HL-60 (cell line): ENCODE results near the gene ANKRD35.

ENCODE experiments used
- DNase-seq, 2 experiments: peaks; one replicate each; pipeline ENCODE4 v3.0.0-alpha.2; 2010 to 2020; ENCODE audit warnings: low read depth in 1 of 2, low spot score in 1 of 2
- H3K27ac ChIP-seq: fragments of 250-450 bp; sonication (Bioruptor Pico); replicated peaks from 2 replicates; pipeline ENCODE4 v1.5.1; 2020; ENCODE audit warnings: mild to moderate bottlenecking, moderate library complexity
- H3K27me3 ChIP-seq: fragments of 250-450 bp; sonication (Bioruptor Pico); 2 replicates; pipeline ENCODE4 v1.5.1; 2021; ENCODE audit warnings: mild to moderate bottlenecking, moderate library complexity; ENCODE audit not compliant: insufficient read depth, poor library complexity, severe bottlenecking
- H3K4me3 ChIP-seq: replicated peaks from 2 replicates; pipeline ENCODE4 v1.5.1; 2011; ENCODE audit warnings: mild to moderate bottlenecking, control low read depth, low read length; ENCODE audit not compliant: insufficient read depth
- GABPA ChIP-seq: IDR thresholded peaks from 2 replicates; pipeline ENCODE4 v1.6.1; 2012; ENCODE audit warnings: low read depth
- POLR2AphosphoS5 ChIP-seq: IDR thresholded peaks from 2 replicates; pipeline ENCODE4 v1.6.1; 2012; ENCODE audit warnings: low read depth
- SPI1 ChIP-seq: IDR thresholded peaks from 2 replicates; pipeline ENCODE4 v1.6.1; 2012; ENCODE audit warnings: low read depth, mild to moderate bottlenecking, borderline replicate concordance
- TF ChIP-seq, protein P1 (sequence below): IDR thresholded peaks from one replicate; pipeline ENCODE4 v1.5.1; 2011; ENCODE audit warnings: low read length, control low read depth, inconsistent platforms; ENCODE audit not compliant: insufficient read depth
- TF ChIP-seq, protein P2 (sequence below): IDR thresholded peaks from 2 replicates; pipeline ENCODE4 v1.6.1; 2012; ENCODE audit warnings: low read depth; ENCODE audit not compliant: insufficient replicate concordance

Gene ANKRD35

DNA sequence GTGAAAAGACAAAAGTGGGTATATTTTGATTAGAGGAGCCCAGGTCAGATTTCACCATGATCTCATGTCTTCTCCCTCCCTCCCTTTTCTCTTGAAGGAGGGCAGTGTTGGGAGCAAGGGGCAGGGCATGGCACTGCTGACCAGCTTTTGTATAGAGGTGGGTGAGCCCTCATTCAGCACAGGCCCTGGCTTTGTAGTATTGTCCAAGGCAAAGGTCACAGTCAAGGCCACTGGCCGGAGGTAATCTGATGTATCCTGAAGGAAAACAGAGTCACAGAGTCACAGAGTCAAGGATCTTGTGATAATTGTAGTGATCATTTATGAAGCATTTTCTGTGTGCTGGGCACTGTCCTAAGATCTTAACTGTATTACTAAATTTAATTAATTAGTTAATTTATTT is 12.3 kb upstream of the ANKRD35 start:
- TF ChIP-seq POLR2AphosphoS5 = no peak
- TF ChIP-seq, protein P1, sequence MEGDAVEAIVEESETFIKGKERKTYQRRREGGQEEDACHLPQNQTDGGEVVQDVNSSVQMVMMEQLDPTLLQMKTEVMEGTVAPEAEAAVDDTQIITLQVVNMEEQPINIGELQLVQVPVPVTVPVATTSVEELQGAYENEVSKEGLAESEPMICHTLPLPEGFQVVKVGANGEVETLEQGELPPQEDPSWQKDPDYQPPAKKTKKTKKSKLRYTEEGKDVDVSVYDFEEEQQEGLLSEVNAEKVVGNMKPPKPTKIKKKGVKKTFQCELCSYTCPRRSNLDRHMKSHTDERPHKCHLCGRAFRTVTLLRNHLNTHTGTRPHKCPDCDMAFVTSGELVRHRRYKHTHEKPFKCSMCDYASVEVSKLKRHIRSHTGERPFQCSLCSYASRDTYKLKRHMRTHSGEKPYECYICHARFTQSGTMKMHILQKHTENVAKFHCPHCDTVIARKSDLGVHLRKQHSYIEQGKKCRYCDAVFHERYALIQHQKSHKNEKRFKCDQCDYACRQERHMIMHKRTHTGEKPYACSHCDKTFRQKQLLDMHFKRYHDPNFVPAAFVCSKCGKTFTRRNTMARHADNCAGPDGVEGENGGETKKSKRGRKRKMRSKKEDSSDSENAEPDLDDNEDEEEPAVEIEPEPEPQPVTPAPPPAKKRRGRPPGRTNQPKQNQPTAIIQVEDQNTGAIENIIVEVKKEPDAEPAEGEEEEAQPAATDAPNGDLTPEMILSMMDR = no peak
- no peak for TF ChIP-seq SPI1
- TF ChIP-seq, protein P2, sequence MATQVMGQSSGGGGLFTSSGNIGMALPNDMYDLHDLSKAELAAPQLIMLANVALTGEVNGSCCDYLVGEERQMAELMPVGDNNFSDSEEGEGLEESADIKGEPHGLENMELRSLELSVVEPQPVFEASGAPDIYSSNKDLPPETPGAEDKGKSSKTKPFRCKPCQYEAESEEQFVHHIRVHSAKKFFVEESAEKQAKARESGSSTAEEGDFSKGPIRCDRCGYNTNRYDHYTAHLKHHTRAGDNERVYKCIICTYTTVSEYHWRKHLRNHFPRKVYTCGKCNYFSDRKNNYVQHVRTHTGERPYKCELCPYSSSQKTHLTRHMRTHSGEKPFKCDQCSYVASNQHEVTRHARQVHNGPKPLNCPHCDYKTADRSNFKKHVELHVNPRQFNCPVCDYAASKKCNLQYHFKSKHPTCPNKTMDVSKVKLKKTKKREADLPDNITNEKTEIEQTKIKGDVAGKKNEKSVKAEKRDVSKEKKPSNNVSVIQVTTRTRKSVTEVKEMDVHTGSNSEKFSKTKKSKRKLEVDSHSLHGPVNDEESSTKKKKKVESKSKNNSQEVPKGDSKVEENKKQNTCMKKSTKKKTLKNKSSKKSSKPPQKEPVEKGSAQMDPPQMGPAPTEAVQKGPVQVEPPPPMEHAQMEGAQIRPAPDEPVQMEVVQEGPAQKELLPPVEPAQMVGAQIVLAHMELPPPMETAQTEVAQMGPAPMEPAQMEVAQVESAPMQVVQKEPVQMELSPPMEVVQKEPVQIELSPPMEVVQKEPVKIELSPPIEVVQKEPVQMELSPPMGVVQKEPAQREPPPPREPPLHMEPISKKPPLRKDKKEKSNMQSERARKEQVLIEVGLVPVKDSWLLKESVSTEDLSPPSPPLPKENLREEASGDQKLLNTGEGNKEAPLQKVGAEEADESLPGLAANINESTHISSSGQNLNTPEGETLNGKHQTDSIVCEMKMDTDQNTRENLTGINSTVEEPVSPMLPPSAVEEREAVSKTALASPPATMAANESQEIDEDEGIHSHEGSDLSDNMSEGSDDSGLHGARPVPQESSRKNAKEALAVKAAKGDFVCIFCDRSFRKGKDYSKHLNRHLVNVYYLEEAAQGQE = no peak
- TF ChIP-seq GABPA = no peak
- no peak for DNase-seq

DNA sequence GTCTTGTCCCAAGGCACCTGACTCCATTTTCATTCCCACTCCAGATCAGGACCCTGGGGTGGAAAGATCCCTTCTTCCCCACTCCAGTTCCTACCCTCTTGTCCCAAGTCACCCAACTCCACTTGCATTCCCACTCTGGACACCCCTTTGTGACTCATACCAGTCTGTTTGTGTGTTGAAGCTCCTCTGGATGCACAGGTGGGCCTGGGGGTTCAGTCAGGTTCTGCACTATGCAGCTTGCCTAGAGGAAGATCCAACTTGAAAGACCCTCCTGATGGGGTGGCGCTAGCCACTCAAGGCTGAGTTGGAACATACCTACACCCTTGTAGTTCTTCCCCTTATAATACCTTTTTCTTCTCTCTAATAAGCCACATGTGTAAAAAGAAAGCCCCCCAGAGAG is 9.8 kb upstream of the ANKRD35 start:
- H3K27me3 ChIP-seq = no peaks in the 10 kb centered on the region
- no peak overlapping the region for H3K4me3 ChIP-seq
- no peak overlapping the region for H3K27ac ChIP-seq
- TF ChIP-seq, protein P2 = no peak
- TF ChIP-seq POLR2AphosphoS5 (no peak), GABPA (no peak), SPI1 (no peak)
- TF ChIP-seq, protein P1 = no peak
- no peak for DNase-seq

More for the DNA sequence above, 12.3 kb upstream of the ANKRD35 start:
- H3K27me3 ChIP-seq = no peaks in the 10 kb centered on the region
- no peak overlapping the region for H3K4me3 ChIP-seq
- H3K27ac ChIP-seq = no peak overlapping the region

DNA sequence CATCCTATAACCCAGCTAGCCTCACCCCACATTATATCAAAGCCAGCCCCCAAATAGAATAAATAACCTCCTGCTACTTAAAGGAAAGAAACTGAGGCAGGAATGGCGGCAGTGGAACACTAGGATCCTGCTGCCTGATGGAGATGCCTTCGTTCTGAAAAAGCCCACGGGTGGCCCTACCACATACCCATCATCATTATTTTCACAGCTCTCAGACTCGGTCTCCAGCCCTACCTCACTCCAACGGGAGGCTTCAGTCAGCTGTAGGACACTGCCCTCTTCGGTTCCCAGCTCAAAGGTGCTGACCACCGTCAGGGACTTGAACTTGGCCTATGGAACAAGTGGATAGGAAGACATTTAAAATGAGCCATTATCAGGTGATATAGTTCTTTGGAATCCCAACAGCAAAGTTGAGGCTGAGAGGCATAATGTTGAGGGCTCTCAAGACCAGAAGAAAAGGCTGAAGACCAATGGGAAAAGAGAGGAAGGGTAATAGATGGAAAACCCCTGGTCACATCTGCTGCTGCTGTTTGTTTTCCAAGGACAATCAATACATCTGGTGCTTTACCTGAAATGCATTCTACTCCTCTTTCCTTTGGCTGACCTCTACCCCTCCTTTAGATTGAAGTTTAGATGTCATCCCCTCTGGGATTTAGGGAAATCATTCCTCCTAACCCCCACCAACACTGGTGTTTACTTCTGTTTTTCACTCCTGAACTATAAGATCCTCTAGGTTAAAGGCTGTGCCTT is 7.8 kb upstream of the ANKRD35 start:
- Histone ChIP-seq H3K27me3 (no peaks in the 10 kb centered on the region), H3K4me3 (no peak overlapping the region), H3K27ac (no peak overlapping the region)
- DNase-seq = no peak
- TF ChIP-seq POLR2AphosphoS5 (no peak), GABPA (no peak), SPI1 (no peak)
- TF ChIP-seq, protein P2 = no peak
- TF ChIP-seq, protein P1 = no peak
